KG1 (cell line): ENCODE data around the gene TPSAB1.
"Not testable (repeated sequence)": the region's sequence is repeated elsewhere in the genome, so short reads cannot be mapped to it uniquely, and the experiment has no call there.

ENCODE experiments used
- DNase-seq: peaks from one replicate; lab custom pipeline; 2025; lab: John Stamatoyannopoulos, UW

TPSAB1 gene

GRCh38 chr16:1223355-1224214 is 16.9 kb upstream of the TPSAB1 start:
- DNase-seq: no peak

- DNase-seq: no peak
These were observed 15.9 kb upstream of the TPSAB1 start for GRCh38 chr16:1224558-1224957.

GRCh38 chr16:1225051-1225451 is 15.5 kb upstream of the TPSAB1 start, which contains the start of gene TPSG1:
TPSG1 (minus strand) TSS chr16:1225268; CDS start chr16:1225252, 16 bp downstream.
- DNase-seq: no peak

DNA sequence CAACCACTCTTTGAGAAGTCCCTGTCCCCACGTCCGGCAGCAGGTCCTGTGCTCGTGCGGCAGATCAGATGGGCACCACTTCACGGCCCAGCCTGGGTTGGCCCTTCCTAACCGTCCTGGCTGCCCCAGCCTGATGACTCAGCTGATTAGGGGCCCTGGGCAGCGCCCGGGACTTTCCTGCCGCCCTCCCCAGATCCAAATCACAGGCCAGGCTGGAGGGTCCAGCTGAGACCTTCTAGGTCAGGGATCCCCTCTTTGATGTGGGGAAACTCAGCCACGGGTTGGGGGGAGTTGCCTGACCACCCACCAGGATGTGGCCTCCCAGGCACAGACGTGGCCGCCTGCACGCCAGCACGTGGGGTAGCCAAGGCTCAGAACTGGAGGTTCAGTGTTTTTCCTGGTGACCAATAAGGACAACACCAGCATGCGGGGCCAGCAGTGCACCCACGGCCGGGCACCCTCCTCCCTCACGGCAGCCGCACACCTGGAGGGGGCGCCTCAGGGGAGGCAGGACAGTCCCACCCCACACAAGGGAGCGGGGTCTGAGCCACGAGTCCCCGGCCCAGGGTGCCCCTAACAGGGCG is 14.7 kb upstream of the TPSAB1 start:
- DNase-seq: not testable (repeated sequence)

GRCh38 chr16:1226692-1227091 is 13.8 kb upstream of the TPSAB1 start:
- DNase-seq: not testable (repeated sequence)

GRCh38 chr16:1228227-1228626 is 12.3 kb upstream of the TPSAB1 start:
- not testable (repeated sequence) for DNase-seq

- DNase-seq: not testable (repeated sequence)
These were observed 11.0 kb upstream of the TPSAB1 start for GRCh38 chr16:1229476-1229875.

GRCh38 chr16:1230084-1230470 is 10.4 kb upstream of the TPSAB1 start, which contains the start of gene TPSB2:
TPSB2 (minus strand) TSS chr16:1230184; CDS start chr16:1229951, 233 bp downstream.
- not testable (repeated sequence) for DNase-seq

DNA sequence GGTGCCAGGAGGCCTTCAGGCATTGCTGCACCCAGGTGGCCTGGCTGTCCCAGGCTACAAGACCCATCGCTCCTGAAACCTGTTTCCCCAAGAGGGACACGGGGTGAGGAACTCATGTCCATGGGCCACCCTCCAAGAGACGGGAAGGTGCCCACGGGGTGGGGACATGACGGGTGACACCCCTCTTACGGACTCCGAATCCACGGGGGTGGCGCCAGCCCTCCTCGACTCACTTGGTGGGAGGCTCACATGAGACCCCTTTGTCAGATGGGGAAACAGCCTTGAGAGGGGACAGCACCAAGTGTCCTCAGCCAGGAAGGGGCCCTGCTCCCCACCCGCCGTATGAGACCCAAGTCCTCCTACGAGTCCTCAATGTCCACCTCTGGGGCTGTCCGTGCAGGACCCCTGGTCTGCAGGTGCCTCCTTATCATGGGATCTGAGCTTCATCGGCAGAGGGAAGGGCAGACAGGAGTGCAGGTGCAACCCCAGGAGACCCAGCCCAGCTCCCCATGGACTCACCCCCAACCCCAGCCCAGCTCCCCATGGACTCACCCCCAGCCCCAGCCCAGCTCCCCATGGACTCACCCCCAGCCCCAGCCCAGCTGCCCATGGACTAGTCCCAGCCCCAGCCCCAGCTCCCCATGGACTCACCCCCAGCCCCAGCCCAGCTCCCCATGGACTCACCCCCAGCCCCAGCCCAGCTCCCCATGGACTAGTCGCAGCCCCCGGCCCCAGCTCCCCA is 9.9 kb upstream of the TPSAB1 start:
- DNase-seq: not testable (repeated sequence)

DNA sequence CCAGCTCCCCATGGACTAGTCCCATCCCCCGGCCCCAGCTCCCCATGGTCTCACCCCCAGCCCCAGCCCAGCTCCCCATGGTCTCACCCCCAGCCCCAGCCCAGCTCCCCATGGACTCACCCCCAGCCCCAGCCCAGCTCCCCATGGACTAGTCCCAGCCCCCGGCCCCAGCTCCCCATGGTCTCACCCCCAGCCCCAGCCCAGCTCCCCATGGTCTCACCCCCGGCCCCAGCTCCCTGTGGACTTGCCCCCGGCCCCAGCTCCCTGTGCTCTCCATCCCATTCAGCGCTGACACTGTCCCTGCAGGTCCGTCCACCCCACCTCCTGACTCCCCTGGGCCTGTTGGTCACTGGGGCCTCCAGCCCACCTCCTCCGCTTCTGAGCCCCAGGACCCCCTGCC is 9.2 kb upstream of the TPSAB1 start:
- DNase-seq: not testable (repeated sequence)

- DNase-seq: not testable (repeated sequence)
These were observed 8.3 kb upstream of the TPSAB1 start for GRCh38 chr16:1232049-1232748.

DNA sequence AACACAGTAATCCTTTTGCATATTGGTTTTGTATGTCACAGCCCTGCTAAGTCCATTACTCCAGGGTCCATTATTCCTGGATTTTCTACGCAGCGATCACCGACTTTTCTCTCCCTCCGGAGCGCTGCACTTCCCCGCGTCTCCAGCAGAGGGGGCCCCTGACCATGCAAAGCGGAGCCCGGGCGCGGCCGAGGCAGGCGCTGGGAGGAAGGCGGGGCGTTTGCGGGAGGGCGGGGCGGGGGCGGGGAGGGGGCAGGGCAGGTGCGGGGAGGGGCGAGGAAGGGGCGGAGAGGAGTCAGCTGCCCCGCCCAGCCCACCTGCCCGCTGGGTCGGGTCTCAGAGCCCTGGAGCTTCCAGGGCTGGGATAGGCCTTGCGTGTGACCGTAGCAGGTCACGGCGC is 3.8 kb upstream of the TPSAB1 start:
- DNase-seq: not testable (repeated sequence)

DNA sequence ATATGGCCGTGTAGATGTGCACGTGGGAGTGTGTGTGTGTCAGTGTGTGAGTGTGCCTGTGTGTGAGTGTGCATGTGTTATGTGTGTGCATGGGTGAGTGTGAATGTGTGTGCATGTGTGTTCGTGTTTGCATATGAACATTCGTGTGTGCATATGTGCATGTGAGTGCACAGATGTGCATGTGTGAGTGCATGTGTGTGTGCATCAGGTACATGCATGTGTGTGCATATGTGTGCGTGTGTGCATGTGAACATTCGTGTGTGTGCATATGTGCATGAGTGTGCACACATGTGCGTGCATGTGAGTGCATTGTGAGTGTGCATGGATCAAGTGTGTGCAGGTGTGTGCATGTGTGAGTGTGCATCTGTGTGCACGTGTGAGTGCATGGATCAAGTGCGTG is 2.5 kb upstream of the TPSAB1 start:
- DNase-seq: no peak

DNA sequence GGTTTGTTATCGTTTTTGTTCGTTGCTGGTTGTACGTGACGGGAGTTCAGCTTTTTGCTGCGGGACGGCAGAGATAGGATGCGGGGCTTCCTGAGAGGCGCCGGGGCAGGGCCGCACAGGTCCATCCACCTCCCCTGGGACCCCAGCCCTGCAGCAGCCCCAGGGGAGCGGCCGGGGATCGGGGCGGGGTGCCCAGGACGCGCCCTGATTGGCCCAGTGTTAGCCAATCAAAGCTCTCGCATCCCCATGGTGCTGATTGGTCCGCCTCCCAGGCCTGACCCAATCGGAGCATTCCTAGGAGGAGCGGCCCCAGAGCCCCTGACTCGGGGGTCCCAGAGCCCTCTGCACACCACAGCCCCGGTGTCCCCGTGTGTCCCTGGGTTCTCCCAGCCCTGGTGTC is 1.6 kb upstream of the TPSAB1 start:
- not testable (repeated sequence) for DNase-seq

DNA sequence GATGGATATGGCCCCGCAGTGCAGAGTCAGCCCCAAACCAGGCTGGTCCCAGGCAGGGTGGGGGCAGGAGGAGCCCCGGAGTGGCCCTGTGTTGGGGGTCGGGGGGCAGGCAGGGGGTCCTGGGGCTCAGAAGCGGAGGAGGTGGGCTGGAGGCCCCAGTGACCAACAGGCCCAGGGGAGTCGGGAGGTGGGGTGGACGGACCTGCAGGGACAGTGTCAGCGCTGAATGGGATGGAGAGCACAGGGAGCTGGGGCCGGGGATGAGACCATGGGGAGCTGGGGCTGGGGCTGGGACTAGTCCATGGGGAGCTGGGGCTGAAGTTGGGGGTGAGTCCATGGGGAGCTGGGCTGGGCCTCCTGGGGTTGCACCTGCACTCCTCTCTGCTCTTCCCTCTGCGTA is 930 bp upstream of the TPSAB1 start:
- not testable (repeated sequence) for DNase-seq

DNA sequence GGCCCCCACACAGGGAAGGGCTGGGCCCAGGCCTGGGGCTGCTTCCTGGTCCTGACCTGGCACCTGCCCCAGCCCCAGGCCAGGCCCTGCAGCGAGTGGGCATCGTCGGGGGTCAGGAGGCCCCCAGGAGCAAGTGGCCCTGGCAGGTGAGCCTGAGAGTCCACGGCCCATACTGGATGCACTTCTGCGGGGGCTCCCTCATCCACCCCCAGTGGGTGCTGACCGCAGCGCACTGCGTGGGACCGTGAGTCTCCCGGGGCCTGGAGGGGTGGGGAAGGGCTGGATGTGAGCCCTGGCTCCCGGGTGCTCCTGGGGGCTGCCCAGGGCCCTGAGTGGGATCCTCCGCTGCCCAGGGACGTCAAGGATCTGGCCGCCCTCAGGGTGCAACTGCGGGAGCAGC is 576 bp downstream of the TPSAB1 start:
- not testable (repeated sequence) for DNase-seq

- not testable (repeated sequence) for DNase-seq
These were observed 2.9 kb downstream of the TPSAB1 start for GRCh38 chr16:1243363-1243762.

DNA sequence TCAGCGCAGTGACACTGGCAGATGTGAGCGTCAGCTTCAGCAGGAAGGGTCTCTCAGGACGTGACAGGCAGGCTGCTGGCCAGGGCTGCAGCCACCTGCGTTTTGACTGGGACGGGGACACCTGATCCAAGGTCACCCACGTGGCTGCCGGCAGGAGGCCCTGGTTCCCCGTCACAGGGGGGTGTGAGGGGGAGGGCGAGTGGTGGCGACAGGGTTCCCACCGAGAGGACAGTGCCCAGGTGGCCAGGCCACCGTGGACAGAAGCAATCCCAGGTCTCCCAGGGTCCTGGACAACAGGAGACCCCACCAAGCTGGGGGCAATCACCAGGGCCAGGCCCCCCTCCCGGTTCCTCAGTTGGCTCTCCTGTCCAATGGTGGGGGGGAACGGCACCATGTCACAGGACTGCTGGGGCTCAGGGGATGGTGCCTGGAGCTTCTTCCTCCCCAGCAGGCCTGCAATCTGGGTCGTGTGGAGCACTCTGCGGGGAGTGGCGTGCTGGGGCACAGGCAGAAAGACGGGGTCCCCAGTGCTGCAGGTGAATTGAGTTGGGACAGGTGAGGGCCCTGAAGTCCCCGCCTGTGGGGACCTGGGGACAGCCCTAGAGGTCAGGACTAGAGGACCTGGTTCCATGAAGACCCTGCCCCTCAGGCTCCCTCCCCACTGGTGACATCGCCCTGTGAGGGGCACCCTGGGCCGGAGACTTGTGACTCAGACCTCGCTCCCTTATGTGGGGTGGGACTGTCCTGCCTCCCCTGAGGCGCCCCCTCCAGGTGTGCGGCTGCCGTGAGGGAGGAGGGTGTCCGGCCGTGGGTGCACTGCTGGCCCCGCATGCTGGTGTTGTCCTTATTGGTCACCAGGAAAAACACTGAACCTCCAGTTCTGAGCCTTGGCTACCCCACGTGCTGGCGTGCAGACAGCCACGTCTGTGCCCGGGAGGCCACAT is 3.7 kb downstream of the TPSAB1 start:
- not testable (repeated sequence) for DNase-seq

- DNase-seq: peak; percentile 49
These were observed 4.4 kb downstream of the TPSAB1 start for GRCh38 chr16:1244881-1245280.

- DNase-seq: peak; percentile 46
These were observed 5.0 kb downstream of the TPSAB1 start for GRCh38 chr16:1245452-1246020.
